Measurements from ENCODE around the gene TBXAS1.

- TF ChIP-seq CTCF (IDR thresholded peaks at IDR 0.05) (no peak), CEBPB (IDR thresholded peaks at IDR 0.05) (no peak), TP53 (CRISPR knock-in tag; IDR thresholded peaks at IDR 0.05) (no peak), NR3C1 (IDR thresholded peaks at IDR 0.05) (no peak), JUN (IDR thresholded peaks at IDR 0.05) (no peak), BHLHE40 (IDR thresholded peaks at IDR 0.05; ENCODE audit: low read depth, low read length) (no peak)
Observed at GRCh38 chr7:139870380-139870779, 41.3 kb downstream of the TBXAS1 start.
